Stimulated activated CD4-positive, alpha-beta T cell treated with anti-CD3 and anti-CD28 coated beads, Interleukin-4, amount 100 ng/mL, for 4 hours (primary cell): ENCODE measurements around the gene MOB1B.
"Not testable (repeated sequence)": the region's sequence is repeated elsewhere in the genome, so short reads cannot be mapped to it uniquely, and the experiment has no call there.

Experiments used
- DNase-seq, 2 experiments: peaks; one replicate each; pipeline ENCODE4 v3.0.0-alpha.2; 2020

MOB1B gene

DNA sequence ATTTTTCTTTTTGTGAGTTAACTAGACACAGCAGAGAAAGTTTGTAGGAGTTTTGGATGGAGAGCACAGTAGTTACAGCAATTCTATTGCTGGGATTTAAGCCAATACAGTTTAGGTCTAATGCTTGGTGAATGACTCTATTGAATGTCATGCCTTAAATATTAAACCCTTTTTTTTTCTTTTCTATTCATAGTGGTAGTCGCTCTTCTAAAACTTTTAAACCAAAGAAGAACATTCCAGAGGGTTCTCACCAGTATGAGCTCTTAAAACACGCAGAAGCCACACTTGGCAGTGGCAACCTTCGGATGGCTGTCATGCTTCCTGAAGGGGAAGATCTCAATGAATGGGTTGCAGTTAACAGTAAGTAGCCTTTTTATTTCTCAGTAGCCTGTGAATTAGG, 56.5 kb downstream of the MOB1B start:
- DNase-seq = no peak

DNA sequence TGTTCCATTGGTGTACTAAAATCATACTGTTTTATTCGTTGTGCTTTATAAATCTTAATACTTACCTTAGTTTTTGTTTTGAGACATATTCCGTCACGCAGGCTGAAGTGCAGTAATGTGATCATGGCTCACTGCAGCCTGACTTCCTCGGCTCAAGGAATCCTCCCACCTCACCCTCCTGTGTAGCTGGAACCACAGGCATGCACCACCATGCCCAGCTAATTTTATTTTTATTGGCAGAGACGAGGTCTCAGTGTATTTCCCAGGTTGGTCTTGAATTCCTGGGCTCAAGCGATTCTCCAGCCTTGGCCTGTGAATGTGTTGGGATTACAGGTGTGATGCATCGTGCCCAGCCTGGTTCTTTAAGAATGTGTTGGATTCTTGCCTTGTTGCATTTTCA, 66.9 kb downstream of the MOB1B start:
- DNase-seq = no peak

- no peak for DNase-seq
Observed at GRCh38 chr4:70976252-70976651, 74.1 kb downstream of the MOB1B start.

DNA sequence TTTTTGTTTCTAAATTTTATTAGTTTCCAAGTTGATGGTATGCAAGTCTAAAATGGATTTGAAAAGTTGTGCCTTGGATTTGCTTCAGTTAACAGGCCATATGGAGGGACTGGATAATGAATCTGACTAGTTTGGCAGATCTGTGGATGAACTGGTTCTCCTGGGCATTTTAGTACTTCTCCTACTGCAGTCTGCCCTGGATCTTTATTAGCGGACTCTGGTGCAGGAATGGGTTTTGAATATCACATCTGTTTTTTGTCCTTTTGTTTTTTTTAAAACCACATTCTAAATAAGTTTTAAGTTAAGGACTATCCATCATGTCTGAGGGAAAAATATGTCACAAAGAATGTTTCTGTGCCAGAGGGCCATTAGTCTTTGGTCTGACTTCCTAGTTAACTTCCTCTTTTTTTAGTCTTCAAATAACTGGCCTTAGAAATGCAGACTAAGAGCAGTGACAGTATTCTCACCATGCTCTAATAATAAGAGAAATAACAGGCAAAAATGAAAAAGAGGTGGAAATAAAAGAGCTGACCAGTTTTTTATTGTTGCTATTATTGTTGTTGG, 77.4 kb downstream of the MOB1B start:
- no peak for DNase-seq

- no peak for DNase-seq
Observed at GRCh38 chr4:70980196-70980595, 78.0 kb downstream of the MOB1B start.

DNA sequence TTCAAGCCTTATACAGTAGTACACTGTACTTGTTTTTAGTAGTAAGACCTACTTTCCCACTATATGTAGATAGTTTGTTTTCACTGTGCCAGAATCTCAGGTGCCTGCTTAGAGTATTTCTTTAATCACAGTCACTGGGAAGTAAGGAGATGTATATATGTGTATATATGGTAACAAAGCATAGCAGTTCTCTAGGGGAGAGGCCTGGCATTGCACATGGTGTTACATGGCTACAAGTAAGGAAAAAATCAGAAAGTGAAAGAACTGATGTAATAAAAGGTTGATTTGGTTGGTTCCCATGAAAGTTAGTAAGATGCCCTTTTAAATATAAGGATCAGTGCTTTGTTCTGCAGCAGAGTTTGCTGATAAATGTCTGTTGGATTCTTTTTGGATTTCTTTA, 81.9 kb downstream of the MOB1B start:
- DNase-seq = no peak

- no peak for DNase-seq
Observed at GRCh38 chr4:70984589-70984988, 82.4 kb downstream of the MOB1B start.

DNA sequence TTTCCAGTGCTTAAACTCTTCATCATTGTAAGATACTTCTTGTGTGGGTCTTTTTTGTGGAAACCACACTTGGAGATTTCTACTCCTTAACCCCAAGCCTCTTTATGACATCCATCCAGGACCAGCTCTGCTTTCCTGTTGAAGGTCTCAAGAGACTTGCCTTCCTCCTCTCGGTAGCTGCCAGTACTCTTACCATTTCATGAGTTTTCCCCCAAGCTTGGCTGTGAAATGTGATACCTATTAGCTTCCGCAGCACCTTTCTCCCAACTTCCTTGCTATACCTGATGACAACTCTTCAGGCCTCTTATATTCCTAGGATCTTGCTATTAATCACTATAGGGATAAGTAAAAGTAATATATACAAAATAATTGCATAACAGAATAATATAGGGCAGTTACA, 89.4 kb downstream of the MOB1B start:
- DNase-seq = no peak

DNA sequence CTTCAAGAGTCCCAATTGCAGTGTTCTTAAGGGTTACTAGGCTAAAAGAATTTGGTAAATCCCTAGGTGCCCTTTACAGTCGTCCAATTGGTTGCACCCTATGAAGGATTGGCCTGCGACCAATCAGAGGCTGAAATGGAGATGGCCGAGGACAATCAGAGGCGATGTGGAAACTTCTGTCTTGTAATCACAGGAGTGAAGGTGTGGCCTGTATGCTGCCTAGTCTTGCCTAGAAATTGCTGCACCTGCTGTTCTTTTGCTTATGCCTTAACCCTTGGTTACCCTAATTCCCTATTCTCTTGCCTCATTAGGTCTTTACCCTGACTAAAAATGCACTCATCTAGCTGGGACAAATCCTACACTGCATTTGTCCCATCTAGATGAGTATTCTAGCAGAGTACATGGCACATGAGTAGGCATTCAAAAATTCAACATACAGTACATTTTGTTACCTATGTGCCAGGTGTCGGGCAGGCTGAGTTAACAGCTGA, 90.3 kb downstream of the MOB1B start:
- no peak for DNase-seq

GRCh38 chr4:70993181-70994068, 91.3 kb downstream of the MOB1B start, which contains the start of gene DCK:
Gene DCK, plus strand, starts transcription at chr4:70993649. Its CDS starts 187 bp downstream, at chr4:70993836.
- peak; percentile 78 to 86 for DNase-seq

DNA sequence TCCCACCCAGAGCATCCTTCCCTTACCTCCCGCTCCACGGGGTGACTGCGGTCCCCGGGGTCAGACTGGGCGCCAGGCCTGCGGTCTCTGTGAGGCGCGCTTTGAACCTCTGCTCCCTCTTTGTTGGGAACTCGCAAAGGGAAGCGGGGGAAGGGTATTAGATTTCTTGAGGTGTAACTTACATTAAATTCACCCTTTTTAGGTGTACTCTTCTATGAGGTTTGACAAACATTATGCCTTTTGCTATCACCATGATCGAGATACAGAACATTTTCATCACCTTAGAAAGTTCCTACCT, 91.8 kb downstream of the MOB1B start:
- DNase-seq = no peak

GRCh38 chr4:70994387-70995099, 92.4 kb downstream of the MOB1B start:
- DNase-seq = no peak

GRCh38 chr4:70996018-70996360, 93.8 kb downstream of the MOB1B start:
- peak in 1 of 2 experiments; percentile 53 for DNase-seq

DNA sequence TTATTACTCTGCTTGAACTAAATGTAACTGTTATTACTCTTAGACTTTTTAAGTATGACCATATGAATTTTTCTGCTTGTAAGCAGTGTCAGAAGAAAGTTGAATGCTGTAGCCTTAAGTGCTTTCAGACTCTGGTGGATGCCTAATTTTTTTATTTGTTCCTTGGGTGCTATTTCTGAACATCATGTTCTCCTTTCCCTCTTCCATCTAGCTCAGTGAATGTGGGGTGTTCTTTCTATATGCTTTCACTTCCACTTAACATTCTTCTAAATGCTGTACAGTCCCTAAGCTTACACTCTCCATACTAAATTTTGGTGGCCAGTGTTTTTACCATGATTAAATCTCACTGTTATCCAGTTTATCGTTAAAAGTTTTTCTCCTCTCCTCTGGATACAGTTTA, 94.9 kb downstream of the MOB1B start:
- no peak for DNase-seq

DNA sequence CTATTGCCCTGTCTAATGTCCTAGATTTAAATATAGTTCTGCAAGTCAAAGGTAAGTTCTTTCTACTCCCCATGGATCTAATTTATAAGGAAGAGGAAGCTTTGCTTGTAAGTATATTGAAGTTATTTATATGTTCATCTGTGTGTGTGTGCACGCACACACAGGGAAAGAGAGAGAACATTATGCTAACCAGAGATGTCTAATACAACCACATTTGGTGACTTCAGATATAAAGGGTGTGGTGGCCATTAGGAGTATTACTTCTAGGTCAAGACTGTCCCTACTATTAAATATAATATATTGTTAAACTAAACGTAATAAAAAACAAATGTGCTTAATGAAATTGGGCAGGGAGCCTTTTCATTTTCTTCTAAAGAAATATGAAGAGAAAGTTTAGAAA, 95.4 kb downstream of the MOB1B start:
- DNase-seq = no peak

DNA sequence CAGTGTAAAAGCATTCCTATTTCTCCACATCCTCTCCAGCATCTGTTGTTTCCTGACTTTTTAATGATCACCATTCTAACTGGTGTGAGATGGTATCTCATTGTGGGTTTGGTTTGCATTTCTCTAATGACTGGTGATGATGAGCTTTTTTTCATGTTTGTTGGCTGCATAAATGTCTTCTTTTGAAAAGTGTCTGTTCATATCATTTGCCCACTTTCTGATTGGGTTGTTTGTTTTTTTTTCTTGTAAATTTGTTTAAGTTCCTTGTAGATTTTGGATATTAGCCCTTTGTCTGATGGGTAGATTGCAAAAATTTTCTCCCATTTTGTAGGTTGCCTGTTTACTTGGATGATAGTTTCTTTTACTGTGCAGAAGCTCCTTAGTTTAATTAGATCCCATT, 97.5 kb downstream of the MOB1B start:
- DNase-seq = not testable (repeated sequence)

DNA sequence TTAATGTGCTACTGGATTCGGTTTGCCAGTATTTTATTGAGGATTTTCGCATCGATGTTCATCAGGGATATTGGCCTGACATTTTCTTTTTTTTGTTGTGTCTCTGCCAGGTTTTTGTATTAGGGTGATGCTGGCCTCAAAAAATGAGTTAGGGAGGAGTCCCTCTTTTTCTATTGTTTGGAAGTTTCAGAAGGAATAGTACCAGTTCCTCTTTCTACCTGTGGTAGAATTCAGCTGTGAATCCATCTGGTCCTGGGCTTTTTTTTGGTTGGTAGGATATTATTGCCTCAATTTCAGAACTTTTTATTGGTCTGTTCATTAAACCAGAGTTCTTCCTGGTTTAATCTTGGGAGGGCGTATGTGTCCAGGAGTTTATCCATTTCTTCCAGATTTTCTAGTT, 99.2 kb downstream of the MOB1B start:
- DNase-seq = not testable (repeated sequence)

DNA sequence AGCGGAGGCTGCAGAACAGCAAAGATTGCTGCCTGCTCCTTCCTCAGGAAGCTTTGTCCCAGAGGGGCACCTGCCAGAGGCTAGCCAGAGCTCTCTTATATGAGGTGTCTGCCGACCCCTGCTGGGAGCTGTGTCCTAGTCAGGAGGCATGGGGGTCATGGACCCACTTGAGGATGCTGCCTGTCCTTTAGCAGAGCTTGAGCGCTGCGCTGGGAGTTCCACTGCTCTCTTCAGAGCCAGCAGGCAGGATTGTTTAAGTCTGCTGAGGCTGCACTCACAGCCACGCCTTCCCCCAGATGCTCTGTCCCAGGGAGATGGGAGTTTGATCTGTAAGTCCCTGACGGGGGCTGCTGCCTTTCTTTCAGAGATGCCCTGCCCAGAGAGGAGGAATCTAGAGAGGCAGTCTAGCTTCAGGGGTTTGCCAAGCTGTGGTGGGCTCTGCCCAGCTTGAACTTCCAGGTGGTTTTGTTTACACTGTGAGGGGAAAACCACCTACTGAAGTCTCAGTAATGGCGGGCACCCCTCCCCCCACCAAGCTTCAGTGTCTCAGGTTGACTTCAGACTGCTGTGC, 102.2 kb downstream of the MOB1B start:
- peak; percentile 19 to 26 for DNase-seq

- not testable (repeated sequence) for DNase-seq
Observed at GRCh38 chr4:71005025-71005424, 102.9 kb downstream of the MOB1B start.

DNA sequence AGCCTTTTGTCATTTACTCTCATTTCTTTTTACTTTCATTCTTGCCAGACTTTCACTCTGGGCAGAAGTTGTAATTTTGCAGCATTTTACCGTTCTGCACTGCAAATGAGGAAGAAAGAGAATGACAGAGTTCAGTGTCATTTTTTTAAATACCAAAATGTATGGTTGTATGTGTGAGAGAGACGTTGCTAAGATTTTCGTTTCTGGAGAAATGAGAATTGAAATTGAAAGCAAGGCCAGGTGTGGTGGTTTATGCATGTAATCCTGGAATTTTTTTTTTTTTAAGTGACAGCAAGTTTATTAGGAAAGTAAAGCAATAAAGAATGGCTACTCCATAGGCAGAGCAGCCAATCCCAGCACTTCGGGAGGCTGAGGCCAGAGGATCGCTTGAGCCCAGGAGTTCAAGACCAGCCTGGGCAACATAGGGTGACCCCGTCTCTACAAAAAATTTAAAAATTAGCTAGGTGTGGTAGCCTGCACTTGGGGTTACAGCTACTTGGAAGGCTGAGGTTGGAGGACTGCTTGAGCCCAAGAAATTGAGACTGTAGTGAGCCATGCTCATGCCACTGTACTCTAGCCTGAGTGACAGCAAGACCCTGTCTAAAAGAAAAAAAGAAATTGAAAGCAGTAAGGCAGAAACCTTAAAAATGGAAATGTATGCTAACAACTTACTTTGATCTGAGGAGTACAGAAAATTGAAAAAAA, 104.2 kb downstream of the MOB1B start:
- no peak for DNase-seq

- DNase-seq = no peak
Observed at GRCh38 chr4:71008196-71008595, 106.0 kb downstream of the MOB1B start.

GRCh38 chr4:71009086-71009485, 106.9 kb downstream of the MOB1B start:
- DNase-seq = no peak
